Mammary epithelial cell (primary cell): Measurements from ENCODE around the gene TGFB3.

Source experiments
- EZH2 ChIP-seq: IDR thresholded peaks from 2 replicates; pipeline ENCODE4 v1.6.1; 2012; ENCODE audit warnings: low read length, inconsistent platforms, borderline replicate concordance
- TF ChIP-seq, protein P1 (sequence below), 2 donors: IDR thresholded peaks in 1 of 2; conservative IDR thresholded peaks in 1 of 2; 2 replicates each; pipeline ENCODE4 v1.5.1; 2011 to 2012; ENCODE audit warnings: inconsistent platforms in 2 of 2, low read length in 2 of 2, mild to moderate bottlenecking in 2 of 2, control low read depth in 1 of 2, low read depth in 1 of 2; ENCODE audit not compliant: insufficient read depth in 1 of 2; ENCODE audit errors: extremely low read depth in 1 of 2

DNA sequence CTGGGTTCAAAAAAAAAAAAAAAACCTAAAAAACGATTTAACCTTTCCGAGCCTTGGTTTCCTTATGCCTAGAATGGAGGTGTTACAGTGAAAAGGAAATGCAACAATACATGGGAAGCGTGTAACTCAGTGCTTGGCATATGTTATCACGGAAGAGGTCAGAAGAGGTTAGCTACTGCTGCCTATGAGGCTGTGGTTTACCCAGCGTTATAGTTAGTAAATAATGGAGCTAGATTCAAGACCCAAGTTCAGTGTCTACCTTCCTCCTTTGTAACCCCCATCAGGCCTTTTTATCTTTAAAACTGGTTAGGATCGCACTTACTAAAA lies 4.6 kb upstream of the TGFB3 start:
- TF ChIP-seq, protein P1, sequence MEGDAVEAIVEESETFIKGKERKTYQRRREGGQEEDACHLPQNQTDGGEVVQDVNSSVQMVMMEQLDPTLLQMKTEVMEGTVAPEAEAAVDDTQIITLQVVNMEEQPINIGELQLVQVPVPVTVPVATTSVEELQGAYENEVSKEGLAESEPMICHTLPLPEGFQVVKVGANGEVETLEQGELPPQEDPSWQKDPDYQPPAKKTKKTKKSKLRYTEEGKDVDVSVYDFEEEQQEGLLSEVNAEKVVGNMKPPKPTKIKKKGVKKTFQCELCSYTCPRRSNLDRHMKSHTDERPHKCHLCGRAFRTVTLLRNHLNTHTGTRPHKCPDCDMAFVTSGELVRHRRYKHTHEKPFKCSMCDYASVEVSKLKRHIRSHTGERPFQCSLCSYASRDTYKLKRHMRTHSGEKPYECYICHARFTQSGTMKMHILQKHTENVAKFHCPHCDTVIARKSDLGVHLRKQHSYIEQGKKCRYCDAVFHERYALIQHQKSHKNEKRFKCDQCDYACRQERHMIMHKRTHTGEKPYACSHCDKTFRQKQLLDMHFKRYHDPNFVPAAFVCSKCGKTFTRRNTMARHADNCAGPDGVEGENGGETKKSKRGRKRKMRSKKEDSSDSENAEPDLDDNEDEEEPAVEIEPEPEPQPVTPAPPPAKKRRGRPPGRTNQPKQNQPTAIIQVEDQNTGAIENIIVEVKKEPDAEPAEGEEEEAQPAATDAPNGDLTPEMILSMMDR (conservative IDR thresholded peaks at IDR 0.05 in 1 of 2, IDR thresholded peaks at IDR 0.05 in 1 of 2; ENCODE audit: extremely low read depth in 1 of 2, insufficient read depth in 1 of 2, low read depth in 1 of 2, low read length in 2 of 2) = no peak
- no peak for TF ChIP-seq EZH2
